Sigmoid colon (tissue), 4 donors: ENCODE data around the gene PLCB2.

Experiments used
- CTCF ChIP-seq, 4 experiments: fragments of 450-650 bp in 3 of 4; fragments of 200-600 bp in 1 of 4; IDR thresholded peaks; one replicate each; pipeline ENCODE4 v1.5.1; 2016 to 2019; ENCODE audit warnings: antibody characterized with exemption in 4 of 4, mild to moderate bottlenecking in 3 of 4, moderate library complexity in 2 of 4
- EP300 ChIP-seq, 4 donors: sonication (generic); formaldehyde crosslinking; IDR thresholded peaks; one replicate each; pipeline ENCODE4 v1.6.1; 2017; ENCODE audit warnings: antibody characterized with exemption in 4 of 4

- TF ChIP-seq CTCF (IDR thresholded peaks at IDR 0.05) (no peak), EP300 (IDR thresholded peaks at IDR 0.05) (no peak)
These were observed 13.5 kb downstream of the PLCB2 start for GRCh38 chr15:40293905-40294895.
